Measurements from ENCODE around the gene TMX3.

Gene TMX3

GRCh38 chr18:68665628-68666027, 49.3 kb downstream of the TMX3 start:
- H3K9me3 ChIP-seq (ENCODE audit: control insufficient read depth in 1 of 2, low read length in 2 of 2), result no peaks in the 10 kb centered on the region
- H3K27me3 ChIP-seq (ENCODE audit: low read depth, low read length), result no peaks in the 10 kb centered on the region
- no peak overlapping the region for H3K27ac ChIP-seq (ENCODE audit: low read length)
- peaks cover 0 to 3% of the 10 kb centered on the region in 2 donors for H3K4me1 ChIP-seq (ENCODE audit: control insufficient read depth in 1 of 2, insufficient read depth in 2 of 2, low read length in 2 of 2)
- H3K36me3 ChIP-seq (ENCODE audit: control insufficient read depth in 1 of 2, insufficient read depth in 2 of 2, low read length in 2 of 2), result no peaks in the 10 kb centered on the region
- H3K4me3 ChIP-seq (ENCODE audit: low read depth in 1 of 2, low read length in 2 of 2), result no peak overlapping the region

DNA sequence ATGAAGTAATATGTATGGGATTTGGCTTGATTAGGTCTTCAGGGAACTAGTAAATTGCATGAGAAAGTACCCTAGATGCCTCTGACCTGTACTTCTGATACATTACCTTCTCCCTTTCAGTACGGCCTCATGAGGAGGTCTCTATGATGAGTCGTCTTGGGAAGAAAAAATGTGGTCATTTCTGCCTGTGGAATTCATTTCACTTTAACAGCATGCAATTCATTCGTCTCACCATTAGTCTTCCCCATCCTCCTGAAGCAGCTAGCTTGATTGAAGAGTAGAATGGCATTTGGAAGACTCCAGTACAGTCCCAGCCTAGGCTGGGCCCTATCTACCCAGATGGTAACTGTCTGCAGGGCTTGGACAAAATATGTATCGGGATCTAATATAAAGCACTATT, 52.2 kb downstream of the TMX3 start:
- Histone ChIP-seq H3K4me3 (ENCODE audit: low read depth in 1 of 2, low read length in 2 of 2) (no peak overlapping the region), H3K36me3 (ENCODE audit: control insufficient read depth in 1 of 2, insufficient read depth in 2 of 2, low read length in 2 of 2) (no peaks in the 10 kb centered on the region), H3K9me3 (ENCODE audit: control insufficient read depth in 1 of 2, low read length in 2 of 2) (no peaks in the 10 kb centered on the region), H3K27ac (ENCODE audit: low read length) (no peak overlapping the region), H3K27me3 (ENCODE audit: low read depth, low read length) (no peaks in the 10 kb centered on the region), H3K4me1 (ENCODE audit: control insufficient read depth in 1 of 2, insufficient read depth in 2 of 2, low read length in 2 of 2) (peaks cover 0 to 3% of the 10 kb centered on the region in 2 donors)

GRCh38 chr18:68660354-68661183, 54.3 kb downstream of the TMX3 start:
- H3K27ac ChIP-seq (ENCODE audit: low read length), result no peak overlapping the region
- no peaks in the 10 kb centered on the region for H3K27me3 ChIP-seq (ENCODE audit: low read depth, low read length)
- peaks cover 0 to 3% of the 10 kb centered on the region in 2 donors for H3K4me1 ChIP-seq (ENCODE audit: control insufficient read depth in 1 of 2, insufficient read depth in 2 of 2, low read length in 2 of 2)
- no peaks in the 10 kb centered on the region for H3K36me3 ChIP-seq (ENCODE audit: control insufficient read depth in 1 of 2, insufficient read depth in 2 of 2, low read length in 2 of 2)
- no peaks in the 10 kb centered on the region for H3K9me3 ChIP-seq (ENCODE audit: control insufficient read depth in 1 of 2, low read length in 2 of 2)
- H3K4me3 ChIP-seq (ENCODE audit: low read depth in 1 of 2, low read length in 2 of 2), result no peak overlapping the region

DNA sequence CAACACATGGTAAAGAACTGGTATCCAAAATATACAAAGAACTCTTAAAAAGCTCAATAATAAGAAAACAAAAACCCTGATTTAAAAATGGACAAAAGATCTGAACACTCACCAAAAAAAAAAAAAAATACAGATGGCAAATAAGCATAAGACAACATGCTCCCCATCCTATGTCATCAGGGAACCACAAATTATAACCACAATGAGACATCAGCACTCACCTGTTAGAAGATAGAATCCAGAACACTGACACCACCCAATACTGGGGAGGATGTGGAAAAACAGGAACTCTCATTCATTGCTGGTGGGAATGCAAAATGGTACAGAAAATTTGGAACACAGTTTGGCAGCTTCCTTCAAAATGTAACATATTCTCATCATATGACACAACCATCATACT, 66.7 kb downstream of the TMX3 start:
- Histone ChIP-seq H3K9me3 (ENCODE audit: control insufficient read depth in 1 of 2, low read length in 2 of 2) (no peaks in the 10 kb centered on the region), H3K4me1 (ENCODE audit: control insufficient read depth in 1 of 2, insufficient read depth in 2 of 2, low read length in 2 of 2) (no peaks in the 10 kb centered on the region), H3K27ac (ENCODE audit: low read length) (no peak overlapping the region), H3K36me3 (ENCODE audit: control insufficient read depth in 1 of 2, insufficient read depth in 2 of 2, low read length in 2 of 2) (no peaks in the 10 kb centered on the region), H3K4me3 (ENCODE audit: low read depth in 1 of 2, low read length in 2 of 2) (no peak overlapping the region), H3K27me3 (ENCODE audit: low read depth, low read length) (no peaks in the 10 kb centered on the region)

DNA sequence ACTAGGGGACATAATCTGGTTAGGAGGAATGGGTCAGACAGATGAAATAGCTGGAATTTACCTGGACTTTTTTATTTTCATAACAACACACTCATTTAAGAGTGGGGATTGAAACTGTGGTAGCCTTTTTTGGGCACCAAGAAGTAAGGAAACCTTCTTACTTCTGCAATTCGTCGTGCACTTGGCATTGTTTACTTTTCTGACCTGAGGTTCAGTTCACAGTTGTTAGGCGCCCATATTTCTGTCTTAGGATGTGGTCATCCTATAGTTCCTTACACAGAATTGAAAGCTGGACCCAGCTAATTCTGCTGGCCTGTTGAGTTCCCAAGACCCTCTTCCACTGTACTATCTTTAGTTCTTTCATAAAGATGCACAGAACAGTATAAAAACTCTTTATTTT, 72.9 kb downstream of the TMX3 start:
- no peak overlapping the region for H3K27ac ChIP-seq (ENCODE audit: low read length)
- no peaks in the 10 kb centered on the region for H3K9me3 ChIP-seq (ENCODE audit: control insufficient read depth in 1 of 2, low read length in 2 of 2)
- no peaks in the 10 kb centered on the region for H3K4me1 ChIP-seq (ENCODE audit: control insufficient read depth in 1 of 2, insufficient read depth in 2 of 2, low read length in 2 of 2)
- H3K4me3 ChIP-seq (ENCODE audit: low read depth in 1 of 2, low read length in 2 of 2), result no peak overlapping the region
- no peaks in the 10 kb centered on the region for H3K27me3 ChIP-seq (ENCODE audit: low read depth, low read length)
- H3K36me3 ChIP-seq (ENCODE audit: control insufficient read depth in 1 of 2, insufficient read depth in 2 of 2, low read length in 2 of 2), result no peaks in the 10 kb centered on the region

GRCh38 chr18:68640861-68641260, 74.0 kb downstream of the TMX3 start:
- Histone ChIP-seq H3K36me3 (ENCODE audit: control insufficient read depth in 1 of 2, insufficient read depth in 2 of 2, low read length in 2 of 2) (no peaks in the 10 kb centered on the region), H3K27me3 (ENCODE audit: low read depth, low read length) (no peaks in the 10 kb centered on the region), H3K27ac (ENCODE audit: low read length) (no peak overlapping the region), H3K4me3 (ENCODE audit: low read depth in 1 of 2, low read length in 2 of 2) (no peak overlapping the region), H3K4me1 (ENCODE audit: control insufficient read depth in 1 of 2, insufficient read depth in 2 of 2, low read length in 2 of 2) (no peaks in the 10 kb centered on the region), H3K9me3 (ENCODE audit: control insufficient read depth in 1 of 2, low read length in 2 of 2) (no peaks in the 10 kb centered on the region)

- H3K27me3 ChIP-seq (ENCODE audit: low read depth, low read length), result no peaks in the 10 kb centered on the region
- H3K9me3 ChIP-seq (ENCODE audit: control insufficient read depth in 1 of 2, low read length in 2 of 2), result no peaks in the 10 kb centered on the region
- H3K4me3 ChIP-seq (ENCODE audit: low read depth in 1 of 2, low read length in 2 of 2), result no peak overlapping the region
- no peaks in the 10 kb centered on the region for H3K36me3 ChIP-seq (ENCODE audit: control insufficient read depth in 1 of 2, insufficient read depth in 2 of 2, low read length in 2 of 2)
- no peak overlapping the region for H3K27ac ChIP-seq (ENCODE audit: low read length)
- H3K4me1 ChIP-seq (ENCODE audit: control insufficient read depth in 1 of 2, insufficient read depth in 2 of 2, low read length in 2 of 2), result no peaks in the 10 kb centered on the region
Observed at GRCh38 chr18:68638613-68639012, 76.3 kb downstream of the TMX3 start.

- no peaks in the 10 kb centered on the region for H3K9me3 ChIP-seq (ENCODE audit: control insufficient read depth in 1 of 2, low read length in 2 of 2)
- no peak overlapping the region for H3K27ac ChIP-seq (ENCODE audit: low read length)
- H3K27me3 ChIP-seq (ENCODE audit: low read depth, low read length), result no peaks in the 10 kb centered on the region
- H3K4me3 ChIP-seq (ENCODE audit: low read depth in 1 of 2, low read length in 2 of 2), result no peak overlapping the region
- no peaks in the 10 kb centered on the region for H3K4me1 ChIP-seq (ENCODE audit: control insufficient read depth in 1 of 2, insufficient read depth in 2 of 2, low read length in 2 of 2)
- no peaks in the 10 kb centered on the region for H3K36me3 ChIP-seq (ENCODE audit: control insufficient read depth in 1 of 2, insufficient read depth in 2 of 2, low read length in 2 of 2)
Observed at GRCh38 chr18:68627812-68628211, 87.1 kb downstream of the TMX3 start.

Measured in muscle layer of duodenum (tissue), 2 donors.